Thymus (tissue), 11 donors: Measurements from ENCODE around the gene SYNGR4. TPM values are rescaled to one million over a fixed set of nuclear protein-coding genes. Genes with fewer than 3 reads are reported as not detected.
"Not testable (repeated sequence)": the region's sequence is repeated elsewhere in the genome, so short reads cannot be mapped to it uniquely, and the experiment has no call there.

Source experiments
- DNase-seq, 9 donors: peaks; one replicate each; pipeline ENCODE4 v3.0.0-alpha.2; 2013; ENCODE audit warnings: low spot score in 9 of 9, low read depth in 6 of 9, missing footprints in 1 of 9
- H3K27ac ChIP-seq, 2 donors: one replicate each; pipeline ENCODE4 v1.5.1; 2013; ENCODE audit warnings: control low read depth in 1 of 2, low read depth in 1 of 2, low read length in 1 of 2, mild to moderate bottlenecking in 1 of 2, moderate library complexity in 1 of 2
- H3K27me3 ChIP-seq, 2 donors: one replicate each; pipeline ENCODE4 v1.5.1; 2013; ENCODE audit warnings: low read length in 1 of 2; ENCODE audit not compliant: control insufficient read depth in 2 of 2, insufficient read depth in 1 of 2
- H3K36me3 ChIP-seq, 2 donors: one replicate each; pipeline ENCODE4 v1.5.1; 2013; ENCODE audit warnings: low read length in 1 of 2, mild to moderate bottlenecking in 1 of 2, moderate library complexity in 1 of 2; ENCODE audit not compliant: control insufficient read depth in 2 of 2, insufficient read depth in 2 of 2
- H3K4me1 ChIP-seq, 2 donors: one replicate each; pipeline ENCODE4 v1.5.1; 2013; ENCODE audit warnings: low read length in 2 of 2; ENCODE audit not compliant: control insufficient read depth in 2 of 2, insufficient read depth in 2 of 2
- H3K4me3 ChIP-seq, 2 donors: one replicate each; pipeline ENCODE4 v1.5.1; 2013; ENCODE audit warnings: low read length in 2 of 2, control low read depth in 1 of 2, mild to moderate bottlenecking in 1 of 2
- H3K9me3 ChIP-seq, 2 donors: one replicate each; pipeline ENCODE4 v1.5.1; 2013; ENCODE audit warnings: low read length in 1 of 2, mild to moderate bottlenecking in 1 of 2; ENCODE audit not compliant: control insufficient read depth in 2 of 2, insufficient read depth in 1 of 2
- WGBS: extraction: QIAGEN DNeasy Blood & Tissue Kit; methylation state at CpG from one replicate; pipeline ENCODE4 v1.1.7; 2013; 5-methylcytosine and 5-hydroxymethylcytosine counted together
- polyA plus RNA-seq: library from polyadenylated mRNA; stranded (reverse); fragments of 200-250 nt; gene quantifications from one replicate; pipeline ENCODE4 v1.2.3, GENCODE V29; 2013
- total RNA-seq: library from RNA; stranded (reverse); fragments of 120-200 nt; gene quantifications from one replicate; pipeline ENCODE4 v1.2.4, GENCODE V29; 2013
- donor health status: healthy.

The SYNGR4 gene
- total and polyA plus RNA-seq, 2 donors: 0.11 TPM; not detected in 1

GRCh38 chr19:48392006-48392344 is 27.8 kb downstream of the SYNGR4 start:
- peaks cover 14 to 18% of the 10 kb centered on the region in 2 donors for H3K36me3 ChIP-seq
- WGBS: 66% methylated on average over 1 of the region's 1 CpG
- H3K9me3 ChIP-seq, DNase-seq, H3K27ac ChIP-seq, H3K4me3 ChIP-seq: not testable (repeated sequence)
- H3K4me1 ChIP-seq: peaks cover 5 to 19% of the 10 kb centered on the region in 2 donors
- peaks cover 48 to 55% of the 10 kb centered on the region in 2 donors for H3K27me3 ChIP-seq

GRCh38 chr19:48392860-48393558 is 28.8 kb downstream of the SYNGR4 start:
- Histone ChIP-seq H3K4me1 (peaks cover 9 to 29% of the 10 kb centered on the region in 2 donors), H3K27me3 (peaks cover 57 to 65% of the 10 kb centered on the region in 2 donors), H3K9me3 (no peaks in the 10 kb centered on the region), H3K27ac (no peak overlapping the region), H3K36me3 (peaks cover 8% of the 10 kb centered on the region in 2 donors), H3K4me3 (no peak overlapping the region)
- no peak for DNase-seq
- 94% methylated on average over 15 of the region's 15 CpGs for WGBS

GRCh38 chr19:48393559-48394330 is 29.6 kb downstream of the SYNGR4 start, which contains the start of gene GRIN2D:
Gene GRIN2D, plus strand, starts transcription at chr19:48393668. Its CDS starts 4,725 bp downstream, at chr19:48398393.
- no peak for DNase-seq
- peaks cover 3 to 4% of the 10 kb centered on the region in 2 donors for H3K36me3 ChIP-seq
- peaks cover 11 to 31% of the 10 kb centered on the region in 2 donors for H3K4me1 ChIP-seq
- H3K27ac ChIP-seq: no peak within 1 kb of the TSS
- WGBS: 2% methylated on average over 40 of the region's 40 CpGs
- peaks cover 0 to under 1% of the 10 kb centered on the region in 2 donors for H3K9me3 ChIP-seq
- peak within 1 kb of the TSS in 1 of 2 donors; percentile 9 for H3K4me3 ChIP-seq
- peaks cover 64 to 70% of the 10 kb centered on the region in 2 donors for H3K27me3 ChIP-seq

GRCh38 chr19:48394331-48395169 is 30.4 kb downstream of the SYNGR4 start:
- Histone ChIP-seq H3K4me3 (no peak overlapping the region), H3K9me3 (peaks cover 1 to 5% of the 10 kb centered on the region in 2 donors), H3K4me1 (peaks cover 11 to 31% of the 10 kb centered on the region in 2 donors), H3K27me3 (peaks cover 69 to 78% of the 10 kb centered on the region in 2 donors), H3K27ac (no peak overlapping the region), H3K36me3 (peaks cover 0 to under 1% of the 10 kb centered on the region in 2 donors)
- no peak for DNase-seq
- 8% methylated on average over 38 of the region's 38 CpGs for WGBS

GRCh38 chr19:48395170-48395455 is 30.9 kb downstream of the SYNGR4 start:
- Histone ChIP-seq H3K27me3 (peaks cover 70 to 83% of the 10 kb centered on the region in 2 donors), H3K4me1 (peaks cover 10 to 31% of the 10 kb centered on the region in 2 donors), H3K4me3 (no peak overlapping the region), H3K27ac (no peak overlapping the region), H3K9me3 (peaks cover 1 to 5% of the 10 kb centered on the region in 2 donors), H3K36me3 (no peaks in the 10 kb centered on the region)
- WGBS: 18% methylated on average over 6 of the region's 6 CpGs
- DNase-seq: no peak

GRCh38 chr19:48395499-48395898 is 31.3 kb downstream of the SYNGR4 start:
- H3K4me3 ChIP-seq: no peak overlapping the region
- H3K27ac ChIP-seq: no peak overlapping the region
- no peak for DNase-seq
- H3K9me3 ChIP-seq: peaks cover 1 to 5% of the 10 kb centered on the region in 2 donors
- peaks cover 70 to 87% of the 10 kb centered on the region in 2 donors for H3K27me3 ChIP-seq
- 33% methylated on average over 9 of the region's 9 CpGs for WGBS
- H3K36me3 ChIP-seq: no peaks in the 10 kb centered on the region
- peaks cover 6 to 27% of the 10 kb centered on the region in 2 donors for H3K4me1 ChIP-seq

- no peak for DNase-seq
- no peaks in the 10 kb centered on the region for H3K36me3 ChIP-seq
- peaks cover 70 to 87% of the 10 kb centered on the region in 2 donors for H3K27me3 ChIP-seq
- 66% methylated on average over 24 of the region's 24 CpGs for WGBS
- no peak overlapping the region for H3K27ac ChIP-seq
- H3K4me1 ChIP-seq: peaks cover 6 to 26% of the 10 kb centered on the region in 2 donors
- H3K9me3 ChIP-seq: peaks cover 1 to 5% of the 10 kb centered on the region in 2 donors
- H3K4me3 ChIP-seq: no peak overlapping the region
These were observed 32.1 kb downstream of the SYNGR4 start for GRCh38 chr19:48396016-48396823.

GRCh38 chr19:48396824-48397176 is 32.6 kb downstream of the SYNGR4 start:
- peaks cover 1 to 5% of the 10 kb centered on the region in 2 donors for H3K9me3 ChIP-seq
- DNase-seq: no peak
- WGBS: 51% methylated on average over 2 of the region's 2 CpGs
- H3K4me1 ChIP-seq: peaks cover 6 to 23% of the 10 kb centered on the region in 2 donors
- H3K27ac ChIP-seq: no peak overlapping the region
- no peaks in the 10 kb centered on the region for H3K36me3 ChIP-seq
- H3K27me3 ChIP-seq: peaks cover 70 to 84% of the 10 kb centered on the region in 2 donors
- H3K4me3 ChIP-seq: no peak overlapping the region
